Measurements from ENCODE around the gene DCUN1D2. TPM values are rescaled to one million over a fixed set of nuclear protein-coding genes. Genes with fewer than 3 reads are reported as not detected.

Gene DCUN1D2
- total and polyA plus RNA-seq, 9 donors, result 9.7 to 31.4 (median 16.4) TPM

DNA sequence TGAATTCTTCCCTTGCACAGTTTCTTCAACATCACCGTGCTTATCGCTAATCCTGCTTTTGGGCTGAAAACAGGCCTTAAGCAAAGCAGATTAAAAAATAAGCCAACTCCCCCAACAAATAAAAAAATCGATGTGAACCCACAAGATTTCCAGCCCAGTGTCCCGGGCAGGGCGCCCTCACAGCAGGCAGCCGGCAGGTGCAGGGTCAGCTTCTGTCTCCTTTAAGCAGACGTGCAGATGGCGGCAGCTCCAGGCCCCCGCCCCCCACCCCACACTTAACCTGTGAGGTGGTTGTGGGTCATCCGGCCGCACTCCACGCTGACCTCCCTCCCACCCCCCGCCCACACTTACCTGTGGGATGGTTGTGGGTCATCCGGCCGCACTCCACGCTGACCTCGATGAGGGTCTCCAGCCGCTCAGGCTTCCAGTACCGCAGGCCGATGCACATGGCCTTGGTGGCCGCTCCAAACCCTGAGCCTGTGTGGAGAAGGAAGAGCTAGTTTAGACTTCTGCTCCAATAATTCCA is 57.1 kb downstream of the DCUN1D2 start:
- Histone ChIP-seq H3K9me3 (no peaks in the 10 kb centered on the region), H3K27ac (no peak overlapping the region), H3K4me3 (no peak overlapping the region), H3K4me1 (ENCODE audit: insufficient read depth) (no peaks in the 10 kb centered on the region), H3K36me3 (no peaks in the 10 kb centered on the region), H3K27me3 (no peaks in the 10 kb centered on the region)
- no peak for TF ChIP-seq POLR2A (IDR thresholded peaks at IDR 0.05)
- no peak for TF ChIP-seq CTCF (IDR thresholded peaks at IDR 0.05)
- TF ChIP-seq EP300 (IDR thresholded peaks at IDR 0.05), result no peak
- DNase-seq, result no peak
- intact Hi-C loops (cut with DNase I), result no loop called here
- WGBS, 3 donors, result 92 to 93% (median 92%) methylated on average over 21 of the region's 21 CpGs

DNA sequence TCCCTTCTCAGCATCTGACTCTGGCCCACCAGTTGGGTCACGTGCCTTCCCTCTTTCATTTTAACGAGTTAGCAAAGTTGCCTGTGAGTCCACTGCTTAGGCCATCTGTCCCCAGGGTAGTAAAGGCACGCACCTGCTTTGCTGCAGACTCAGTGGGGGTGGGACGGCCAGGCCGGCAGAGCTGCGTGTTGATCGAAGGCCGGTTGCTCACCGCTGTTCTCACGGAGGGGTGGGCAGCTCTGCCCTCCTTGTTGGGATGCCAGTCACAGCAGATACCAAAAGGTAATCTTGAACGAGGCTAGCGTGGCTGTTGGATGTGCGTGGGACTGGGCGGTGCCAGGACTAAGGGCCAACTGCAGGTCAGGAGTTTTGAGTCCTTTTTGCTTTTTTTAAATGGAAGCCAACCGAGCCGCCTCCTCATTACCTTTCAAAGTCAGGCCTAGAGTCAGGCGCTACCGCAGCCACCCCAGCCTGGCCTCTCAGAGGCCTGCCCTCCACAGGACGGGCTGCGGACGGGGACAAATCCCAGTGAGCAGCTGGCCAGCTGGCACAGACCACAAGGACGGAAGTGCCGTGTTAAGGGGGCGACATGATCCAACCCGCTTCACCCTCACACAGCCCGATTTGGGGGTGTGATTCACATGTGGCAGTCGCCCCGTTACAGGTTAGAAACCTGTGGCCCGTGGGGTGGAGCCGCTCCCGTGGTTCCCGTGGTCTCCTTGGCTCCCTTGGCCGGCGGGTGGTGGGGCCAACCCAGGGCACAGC is 57.8 kb downstream of the DCUN1D2 start:
- intact Hi-C loops (cut with DNase I), result no loop called here
- Histone ChIP-seq H3K4me3 (no peak overlapping the region), H3K9me3 (no peaks in the 10 kb centered on the region), H3K27ac (no peak overlapping the region), H3K36me3 (no peaks in the 10 kb centered on the region), H3K27me3 (no peaks in the 10 kb centered on the region), H3K4me1 (ENCODE audit: insufficient read depth) (no peaks in the 10 kb centered on the region)
- TF ChIP-seq POLR2A (IDR thresholded peaks at IDR 0.05) (no peak), CTCF (IDR thresholded peaks at IDR 0.05) (no peak), EP300 (IDR thresholded peaks at IDR 0.05) (no peak)
- WGBS, 3 donors, result 84 to 89% (median 87%) methylated on average over 34 of the region's 34 CpGs
- no peak for DNase-seq

DNA sequence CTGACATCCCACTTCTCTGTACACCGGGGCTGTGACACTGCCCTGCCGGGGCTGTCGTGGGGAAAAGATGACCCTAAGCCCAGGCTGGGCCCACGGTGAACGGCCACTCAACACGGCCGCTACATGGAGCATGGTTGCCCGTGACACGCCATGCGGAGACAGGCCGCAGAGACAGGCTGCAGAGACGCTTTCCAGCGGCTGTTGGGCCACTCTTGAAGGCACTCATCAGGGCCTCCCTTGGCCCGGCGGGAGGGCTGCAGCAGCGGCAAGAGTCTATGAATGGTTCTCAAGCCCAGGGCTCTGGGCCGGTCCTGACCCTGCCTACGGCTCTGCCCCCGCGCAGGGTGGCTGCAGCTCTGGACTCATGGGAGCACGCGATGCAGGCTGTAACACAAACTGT is 59.3 kb downstream of the DCUN1D2 start:
- H3K4me1 ChIP-seq (ENCODE audit: insufficient read depth), result no peaks in the 10 kb centered on the region
- H3K4me3 ChIP-seq, result no peak overlapping the region
- H3K36me3 ChIP-seq, result no peaks in the 10 kb centered on the region
- no peaks in the 10 kb centered on the region for H3K27me3 ChIP-seq
- H3K27ac ChIP-seq, result no peak overlapping the region
- intact Hi-C loops (cut with DNase I), result no loop called here
- no peaks in the 10 kb centered on the region for H3K9me3 ChIP-seq
- TF ChIP-seq CTCF (IDR thresholded peaks at IDR 0.05) (no peak), EP300 (IDR thresholded peaks at IDR 0.05) (no peak), POLR2A (IDR thresholded peaks at IDR 0.05) (no peak)
- DNase-seq, result no peak
- WGBS, 3 donors, result 88 to 89% (median 89%) methylated on average over 22 of the region's 22 CpGs

DNA sequence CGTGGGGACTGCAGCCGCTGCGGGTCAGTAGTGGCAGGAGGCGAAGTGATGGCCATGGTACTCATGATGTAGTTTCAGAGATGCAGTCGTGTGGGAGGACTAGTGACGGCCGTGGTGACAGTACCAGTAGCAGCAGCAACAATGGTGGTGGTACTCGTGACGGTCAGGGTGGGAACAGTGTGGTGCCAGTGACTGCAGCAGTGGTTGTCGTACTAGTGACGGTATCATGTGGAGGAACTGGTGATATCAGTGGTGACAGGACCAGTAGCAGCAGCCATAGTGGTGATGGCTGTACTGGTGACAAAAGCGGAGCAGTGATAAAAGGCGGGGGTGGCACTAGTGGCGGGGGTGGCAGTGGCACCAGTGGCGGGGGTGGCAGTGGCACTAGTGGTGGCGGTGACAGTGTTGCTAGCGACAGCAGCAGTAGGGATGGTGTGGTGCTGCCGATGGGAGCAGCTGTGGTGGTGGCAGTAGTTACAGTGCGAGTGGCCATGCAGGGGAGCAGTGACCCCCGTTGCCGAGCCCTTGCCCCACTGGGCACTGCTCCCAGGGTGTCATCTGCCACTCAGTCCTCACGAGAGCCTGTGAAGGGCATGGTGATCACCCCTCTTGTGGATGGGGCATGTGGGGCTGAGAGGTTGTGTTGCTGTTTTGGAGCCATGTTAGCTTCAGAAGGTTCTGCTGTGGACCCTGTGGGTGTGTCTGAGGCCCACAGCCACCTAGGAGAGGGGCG is 60.0 kb downstream of the DCUN1D2 start:
- Histone ChIP-seq H3K27ac (no peak overlapping the region), H3K4me1 (ENCODE audit: insufficient read depth) (no peaks in the 10 kb centered on the region), H3K27me3 (no peaks in the 10 kb centered on the region), H3K9me3 (no peaks in the 10 kb centered on the region), H3K4me3 (no peak overlapping the region), H3K36me3 (no peaks in the 10 kb centered on the region)
- no peak for DNase-seq
- intact Hi-C loops (cut with DNase I), result no loop called here
- TF ChIP-seq EP300 (IDR thresholded peaks at IDR 0.05) (no peak), CTCF (IDR thresholded peaks at IDR 0.05) (no peak), POLR2A (IDR thresholded peaks at IDR 0.05) (no peak)
- 93 to 94% (median 94%) methylated on average over 23 of the region's 23 CpGs for WGBS, 3 donors

All from ovary (tissue), 9 donors.